Inflammatory macrophage (primary cell): ENCODE measurements around the gene C6orf132.
A peak's percentile ranks its signal among the peaks of the same experiment; 100 is the strongest.
"Not testable (repeated sequence)": the region's sequence is repeated elsewhere in the genome, so short reads cannot be mapped to it uniquely, and the experiment has no call there.

ENCODE experiments used
- DNase-seq, 2 donors: peaks; one replicate each; pipeline ENCODE4 v3.0.0-alpha.2; 2020 to 2022
- total RNA-seq, 18 experiments: gene quantifications; one replicate each; lab custom pipeline; 2026; ENCODE audit warnings: mixed read lengths in 6 of 18, inconsistent platforms in 2 of 18; lab: John Stamatoyannopoulos, UW

C6orf132 gene, protein sequence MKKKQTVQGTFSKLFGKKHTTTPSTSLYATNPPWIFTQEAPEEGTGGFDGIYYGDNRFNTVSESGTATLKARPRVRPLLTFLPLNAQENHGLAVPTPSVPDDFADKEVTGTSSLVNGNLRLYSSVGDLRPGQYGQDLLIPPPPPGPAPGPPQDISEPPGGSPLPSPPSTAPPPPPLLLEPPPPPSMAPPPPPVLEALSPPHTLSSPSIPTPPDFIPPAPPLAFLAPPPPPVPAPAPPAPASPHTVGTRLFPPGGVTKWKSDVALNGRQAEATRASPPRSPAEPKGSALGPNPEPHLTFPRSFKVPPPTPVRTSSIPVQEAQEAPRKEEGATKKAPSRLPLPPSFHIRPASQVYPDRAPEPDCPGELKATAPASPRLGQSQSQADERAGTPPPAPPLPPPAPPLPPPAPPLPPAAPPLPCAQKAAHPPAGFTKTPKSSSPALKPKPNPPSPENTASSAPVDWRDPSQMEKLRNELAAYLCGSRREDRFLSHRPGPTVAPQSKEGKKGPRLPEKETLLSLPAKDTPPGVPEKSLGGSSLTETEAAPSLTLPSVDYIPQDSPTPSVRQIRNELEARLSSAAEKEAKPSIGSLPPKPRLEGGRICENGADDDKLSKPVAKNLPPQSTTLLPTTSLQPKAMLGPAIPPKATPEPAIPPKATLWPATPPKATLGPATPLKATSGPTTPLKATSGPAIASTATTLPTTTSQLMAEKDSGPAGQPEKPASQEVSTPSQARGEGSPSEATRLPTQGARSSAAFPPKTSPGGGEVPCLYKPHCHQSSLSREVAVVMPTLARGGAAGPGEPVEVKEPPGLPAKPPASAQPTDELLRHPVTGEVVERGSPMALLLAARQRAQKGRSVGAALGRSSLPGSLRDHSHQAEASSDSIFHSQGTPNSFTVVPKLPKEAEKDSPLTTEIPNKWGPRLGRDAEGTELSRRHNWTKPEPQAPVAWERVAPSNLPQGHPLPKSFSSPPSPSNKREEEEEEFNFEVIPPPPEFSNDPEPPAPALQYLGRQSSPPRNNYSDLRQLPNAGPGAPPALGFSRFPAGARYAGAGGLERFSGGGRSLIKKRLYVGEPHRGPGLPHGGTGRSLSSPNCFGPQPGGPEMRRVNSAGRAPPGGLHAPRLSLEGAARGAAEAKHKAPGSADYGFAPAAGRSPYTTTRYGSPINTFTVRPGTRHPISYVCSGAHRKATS
- total RNA-seq = 0 to 0.26 (median 0.12) reads per million in 18 experiments

DNA sequence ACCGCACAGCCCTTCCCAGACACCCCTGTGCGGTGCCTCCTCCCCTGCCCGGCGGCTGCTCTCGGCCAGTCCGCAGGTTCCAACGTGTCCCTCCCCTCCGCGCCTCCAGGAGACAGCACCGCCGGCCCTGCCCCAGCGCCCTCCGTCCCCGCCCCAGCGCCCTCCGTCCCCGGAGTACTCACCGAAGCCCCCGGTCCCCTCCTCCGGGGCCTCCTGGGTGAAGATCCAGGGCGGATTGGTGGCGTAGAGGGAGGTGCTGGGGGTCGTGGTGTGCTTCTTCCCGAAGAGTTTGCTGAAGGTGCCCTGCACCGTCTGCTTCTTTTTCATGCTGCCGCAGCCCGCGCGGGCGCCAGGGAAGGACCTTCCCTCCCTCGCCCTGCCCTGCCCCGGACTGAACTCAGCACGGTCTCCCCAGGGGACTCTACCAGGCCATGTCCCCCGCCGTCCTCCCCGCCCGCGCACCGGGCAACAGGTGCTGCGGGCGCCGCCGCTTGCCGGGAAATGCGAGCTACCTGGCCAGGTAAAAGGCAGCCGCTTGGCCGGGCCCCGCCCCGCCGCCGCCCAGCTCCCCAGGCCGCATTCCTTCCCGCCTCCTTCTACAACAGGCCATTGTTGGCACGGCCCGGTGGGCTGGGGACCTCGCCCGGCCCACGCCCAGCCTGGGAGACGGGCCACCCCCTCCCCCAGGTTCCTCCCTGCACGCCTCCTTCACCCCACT is at the start of gene C6orf132:
C6orf132 (minus strand) TSS at position 503 of the 718 bp plus-strand sequence; CDS start at position 327, 176 bp downstream.
- peak in 1 of 2 donors; percentile 41 for DNase-seq

GRCh38 chr6:42190554-42191183 is 48.2 kb upstream of the C6orf132 start:
- no peak for DNase-seq

DNA sequence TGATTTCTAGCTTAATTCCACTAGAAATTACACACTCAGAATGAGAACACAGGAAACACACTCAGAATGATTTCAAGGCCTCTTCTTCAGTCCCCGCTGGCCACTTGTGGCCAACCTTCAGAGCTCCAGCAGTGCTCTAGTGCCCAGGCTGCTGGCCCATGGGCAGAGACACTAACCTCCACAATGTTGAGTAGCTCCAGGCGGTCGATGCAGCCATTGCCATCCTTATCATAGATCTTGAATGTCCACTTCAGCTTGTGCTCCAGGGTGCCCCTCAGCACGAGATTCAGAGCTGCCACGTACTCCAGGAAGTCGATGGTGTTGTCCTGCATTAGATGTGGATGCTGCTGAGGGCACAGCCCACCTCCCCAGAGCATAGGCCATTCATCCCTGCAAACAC is 46.0 kb upstream of the C6orf132 start:
- DNase-seq = no peak

- DNase-seq = no peak
Observed at GRCh38 chr6:42185597-42185996, 43.2 kb upstream of the C6orf132 start.

- DNase-seq = no peak
Observed at GRCh38 chr6:42184475-42184874, 42.1 kb upstream of the C6orf132 start.

DNA sequence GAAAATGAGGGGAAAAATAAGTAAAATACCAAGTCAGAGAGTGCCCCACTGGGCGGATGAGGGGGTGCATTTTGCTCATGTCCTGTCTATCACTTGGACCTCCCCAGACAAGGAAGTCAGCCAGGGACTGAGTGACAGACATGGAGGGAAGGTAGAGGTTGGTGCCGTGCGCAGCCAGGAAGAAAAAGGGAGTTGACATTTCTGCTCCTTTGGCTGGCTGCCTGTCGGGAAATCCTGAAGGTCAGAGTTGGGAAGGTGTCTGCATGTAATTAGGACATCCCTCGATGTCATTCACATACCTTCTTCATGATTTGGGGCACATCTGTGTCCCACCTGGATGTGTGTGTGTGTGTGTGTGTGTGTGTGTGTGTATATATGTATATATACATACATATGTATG is 39.7 kb upstream of the C6orf132 start:
- no peak for DNase-seq

DNA sequence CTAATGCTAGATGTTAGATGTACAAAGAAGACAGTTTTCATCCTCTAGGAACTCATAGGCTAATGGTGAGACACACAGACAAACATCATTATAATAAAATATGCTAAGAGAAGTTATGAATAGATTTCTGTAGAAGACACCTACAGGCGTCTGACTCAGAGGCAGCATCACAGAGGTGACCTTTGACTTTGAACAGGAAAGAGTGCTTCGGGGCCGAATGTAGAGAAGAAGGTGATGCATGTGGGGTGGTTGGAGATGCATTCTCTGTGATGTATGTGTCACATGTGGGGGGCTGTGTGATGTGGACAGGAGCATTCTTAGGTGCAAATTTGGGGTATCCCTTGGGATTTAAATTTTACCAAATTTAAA is 37.5 kb upstream of the C6orf132 start:
- DNase-seq = no peak

DNA sequence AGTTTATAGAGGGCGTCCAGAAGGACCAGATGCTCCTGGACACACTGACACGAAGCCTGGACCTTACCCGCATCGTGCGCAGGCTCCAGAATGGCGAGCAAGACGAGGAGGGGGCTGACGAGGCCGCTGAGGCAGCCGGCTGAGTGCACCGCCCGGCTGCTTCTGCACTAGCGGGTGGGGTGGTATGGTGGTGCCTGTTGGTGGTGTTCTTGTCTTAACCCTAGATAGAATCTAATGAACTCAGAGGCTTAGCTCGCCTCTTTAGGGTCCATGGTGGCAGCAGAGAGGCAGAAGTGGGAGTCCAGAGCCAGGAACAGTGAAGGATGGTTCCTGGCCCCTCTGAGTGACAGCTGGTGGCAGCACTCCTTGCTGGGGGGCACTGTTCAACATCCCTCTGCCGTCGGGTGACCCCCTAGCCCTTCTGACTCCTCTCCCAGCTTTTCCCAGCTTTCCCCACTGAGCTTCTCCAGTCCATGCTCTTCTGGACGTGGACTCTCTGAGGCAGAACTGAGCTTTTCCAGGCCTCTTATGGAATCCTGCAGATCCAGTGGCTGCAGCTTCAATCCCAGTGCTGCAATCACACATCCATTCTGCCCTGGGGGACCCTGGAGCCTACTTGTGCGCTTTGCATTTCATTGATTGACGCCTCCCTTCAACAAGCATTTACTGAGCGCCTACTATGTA is 37.0 kb upstream of the C6orf132 start:
- DNase-seq = no peak

- DNase-seq = peak in 1 of 2 donors; percentile 12
Observed at GRCh38 chr6:42177514-42178364, 35.3 kb upstream of the C6orf132 start.

- no peak for DNase-seq
Observed at GRCh38 chr6:42176981-42177380, 34.6 kb upstream of the C6orf132 start.

GRCh38 chr6:42175860-42176259 is 33.4 kb upstream of the C6orf132 start:
- DNase-seq = no peak

DNA sequence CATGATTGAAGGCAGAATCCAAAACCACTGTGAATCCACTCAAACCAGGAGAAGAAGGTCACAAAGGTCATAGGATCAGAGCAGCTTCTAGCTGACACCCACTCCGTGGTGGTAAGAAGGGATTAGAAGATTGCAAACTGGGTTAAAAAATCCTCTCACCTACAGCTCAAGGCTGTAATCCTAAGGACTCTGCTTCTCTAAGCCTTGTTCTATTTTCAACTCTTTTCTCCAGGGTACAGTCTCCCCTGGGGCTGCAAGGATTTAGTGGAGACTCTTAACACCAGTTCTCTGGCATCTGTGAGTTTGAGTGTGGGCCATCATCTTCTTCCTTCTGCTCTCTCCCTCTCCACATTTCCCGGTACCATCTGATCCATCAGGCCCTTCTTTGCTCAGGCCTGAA is 30.7 kb upstream of the C6orf132 start, which contains the start of gene GUCA1A:
GUCA1A (plus strand) TSS at position 264 of the 400 bp plus-strand sequence. CDS start 250 bp downstream, outside the sequence.
- DNase-seq = no peak

DNA sequence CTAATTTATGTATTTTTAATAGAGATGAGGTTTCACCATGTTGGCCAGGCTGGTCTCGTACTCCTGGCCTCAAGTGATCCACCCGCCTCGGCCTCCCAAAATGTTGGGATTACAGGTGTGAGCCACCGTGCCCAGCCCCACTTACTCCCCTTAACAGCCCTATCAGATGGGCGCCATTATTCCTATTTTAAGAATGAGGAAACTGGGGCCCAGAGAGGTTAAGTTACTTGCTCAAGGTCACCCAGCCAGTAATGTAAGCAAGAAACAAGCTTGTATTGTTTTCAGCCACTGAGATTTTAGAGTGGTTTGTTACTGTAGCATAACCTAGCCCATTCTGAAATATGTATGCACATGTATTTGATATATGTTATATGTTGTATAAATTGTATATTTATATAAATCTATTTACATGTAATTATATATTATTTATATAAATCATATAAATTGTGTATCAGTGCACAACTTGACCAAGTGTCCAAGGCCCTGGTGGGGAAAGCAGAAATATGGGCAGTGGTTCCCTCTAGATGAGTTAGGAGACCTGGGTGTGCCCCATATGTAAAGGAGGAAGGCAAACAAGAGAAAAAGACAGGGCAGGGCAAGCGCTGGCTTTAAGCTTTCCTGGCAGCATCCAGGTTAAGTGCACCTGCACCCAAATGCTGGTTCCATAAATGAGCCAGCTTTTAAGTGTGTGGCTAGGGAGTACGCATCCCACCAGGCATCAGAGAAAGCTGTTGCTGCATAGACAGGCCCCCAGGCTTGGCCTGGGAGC is 29.6 kb upstream of the C6orf132 start:
- no peak for DNase-seq

- not testable (repeated sequence) for DNase-seq
Observed at GRCh38 chr6:42169780-42170179, 27.4 kb upstream of the C6orf132 start.

GRCh38 chr6:42168650-42169049 is 26.2 kb upstream of the C6orf132 start:
- DNase-seq = no peak

DNA sequence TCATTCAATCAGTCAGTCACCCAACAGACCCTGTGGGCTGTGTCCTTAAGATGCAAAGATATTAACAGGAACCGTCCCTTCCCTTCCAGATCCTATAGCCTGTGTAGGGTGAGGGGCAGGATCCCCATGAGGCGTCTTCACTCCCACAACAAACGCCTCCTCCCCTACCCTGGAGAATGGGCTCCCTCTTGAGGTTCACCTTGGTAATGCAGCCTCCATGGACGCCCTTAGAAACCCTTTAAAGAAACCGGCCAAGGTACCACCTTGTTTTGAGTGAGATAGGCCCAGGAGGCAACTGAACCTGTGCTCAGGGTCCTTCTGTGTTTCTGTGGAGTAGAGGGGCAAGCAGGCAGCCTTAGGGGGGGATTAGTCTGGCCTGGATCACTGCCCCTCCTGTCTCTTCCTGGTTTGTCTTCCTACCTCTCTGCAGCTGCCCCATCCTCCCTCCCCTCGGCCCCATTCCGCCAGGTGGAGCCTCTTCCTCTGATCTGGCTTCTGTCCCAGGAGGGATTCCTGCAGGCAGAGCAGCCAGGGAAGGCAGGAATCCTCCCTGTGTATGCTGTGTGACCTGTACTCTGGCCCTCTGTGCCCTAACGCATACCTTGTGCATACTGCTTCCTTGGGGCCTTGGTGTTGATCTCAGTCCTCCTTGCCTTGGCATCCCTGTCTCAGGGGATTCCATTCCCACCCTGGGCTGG is 24.2 kb upstream of the C6orf132 start:
- DNase-seq = peak; percentile 66 to 72

- no peak for DNase-seq
Observed at GRCh38 chr6:42165016-42165415, 22.6 kb upstream of the C6orf132 start.

DNA sequence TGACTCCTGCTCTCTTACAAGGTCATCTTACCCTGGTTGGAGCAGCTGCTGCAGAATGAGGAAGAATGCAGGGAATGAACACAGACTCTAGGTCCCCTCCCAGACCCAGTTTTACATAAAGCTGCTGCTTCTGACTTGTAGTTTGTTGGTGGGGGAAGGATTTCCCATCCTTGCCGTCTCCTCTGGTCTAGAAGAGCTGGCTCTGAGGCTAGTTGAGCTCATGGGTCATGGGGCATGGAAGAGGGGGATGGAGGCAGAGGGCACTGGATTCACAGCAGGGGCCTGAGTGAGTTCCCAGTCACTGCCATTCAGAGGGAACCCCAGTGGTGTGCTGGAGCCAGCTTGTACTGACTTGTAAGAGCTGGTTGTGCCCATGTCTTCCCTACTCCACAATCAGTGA is 21.6 kb upstream of the C6orf132 start:
- peak; percentile 42 to 45 for DNase-seq
